Heart left ventricle (tissue), 13 donors: Measurements from ENCODE around the gene PSMG4.

Experiments
- CTCF ChIP-seq, 12 donors: fragments of 200-600 bp; sonication (generic) in 4 of 12; IDR thresholded peaks; one replicate each; pipeline versions ENCODE4 v1.5.0 to v1.8.0; 2018 to 2022; ENCODE audit warnings: antibody characterized with exemption in 12 of 12, mild to moderate bottlenecking in 5 of 12
- POLR2A ChIP-seq, 2 donors: fragments of 450-650 bp; IDR thresholded peaks; one replicate each; pipeline ENCODE4 v1.6.1; 2017; ENCODE audit warnings: antibody characterized with exemption in 2 of 2, mild to moderate bottlenecking in 2 of 2, moderate library complexity in 2 of 2
- donor health status: ischemic (EF 13 %, LVEDD 7.1; RV severe dilation, severe dysfunction).
- donor health status: DM: no; HTN: yes; CAD: no.
- donor health status: DM: no; HTN: no; CAD: no.
- donor health status: ischemic (EF 25% LVEDD 6.9; RV normal size, moderate dysfunction).
- donor health status: ischemic (EF 25% LVEDD 5.7; RV mildly dilated, moderate dysfunction).
- donor health status: ischemic (EF 35%, LVEDD 5.7; RV mildly dilated, moderate dysfunction).
- donor health status: nonischemic (EF 11% LVEDD 7.7; RV severe dilation, severe dysfunction).
- donor health status: DM: yes; HTN: yes; CAD: no.
- donor health status: PGD.
- donor health status: ischemic (EF 29% LVEDD 5.4; RV normal size, mild dysfunction).
- donor health status: nonischemic (EF 23%, LVEDD 6.1; RV moderate dilation, normal function).

GRCh38 chr6:3287308-3287707 is 28.6 kb downstream of the PSMG4 start:
- TF ChIP-seq POLR2A (IDR thresholded peaks at IDR 0.05) (no peak), CTCF (IDR thresholded peaks at IDR 0.05) (no peak)
